IMR-90 (cell line): ENCODE results near the gene MIER2. TPM values are rescaled to one million over a fixed set of nuclear protein-coding genes. Genes with fewer than 3 reads are reported as not detected.

Experiments used
- ATAC-seq: fragments of 200-7000 bp; cut with Tn5 transposase; 2 replicates; pipeline ENCODE4 v1.9.1; 2020; ENCODE audit warnings: low read depth, mild to moderate bottlenecking, moderate library complexity
- BruUV-seq: library from RNA; stranded (reverse); fragments of 400-500 nt; replicated peaks from 2 replicates; lab custom pipeline; 2021; lab: Mats Ljungman, UMichigan
- CTCF ChIA-PET: fragments of 300-600 bp; formaldehyde crosslinking; extraction: SDS; loops from one replicate; lab custom pipeline; 2021; ENCODE audit warnings: antibody characterized with exemption; lab: Yijun Ruan, JAX
- POLR2A ChIA-PET: fragments of 300-600 bp; sonication (Branson Sonifier 250); formaldehyde crosslinking; loops from one replicate; lab custom pipeline; 2022; ENCODE audit warnings: antibody characterized with exemption; ENCODE audit not compliant: unreplicated experiment; lab: Charles Lee
- DNase-seq: peaks from one replicate; pipeline ENCODE4 v3.0.0; 2013
- H2AFZ ChIP-seq: replicated peaks from 2 replicates; pipeline ENCODE3; 2013; ENCODE audit warnings: low read length, mild to moderate bottlenecking; ENCODE audit not compliant: poor library complexity
- H2AK5ac ChIP-seq: 2 replicates; pipeline ENCODE4 v1.6.1; 2013; ENCODE audit warnings: low read depth, low read length, inconsistent platforms
- H2AK9ac ChIP-seq: replicated peaks from 2 replicates; pipeline ENCODE3; 2013; ENCODE audit warnings: mild to moderate bottlenecking, low read depth, low read length, moderate library complexity; ENCODE audit not compliant: poor library complexity
- H2BK120ac ChIP-seq: 2 replicates; pipeline ENCODE4 v1.6.1; 2013; ENCODE audit warnings: low read depth, low read length, inconsistent platforms
- H2BK15ac ChIP-seq: 3 replicates; pipeline ENCODE4 v1.6.1; 2013; ENCODE audit warnings: low read depth, low read length, inconsistent platforms
- H2BK20ac ChIP-seq: 2 replicates; pipeline ENCODE4 v1.6.1; 2013; ENCODE audit warnings: low read depth, mild to moderate bottlenecking, inconsistent platforms, low read length, moderate library complexity
- H2BK5ac ChIP-seq: 2 replicates; pipeline ENCODE4 v1.6.1; 2013; ENCODE audit warnings: mild to moderate bottlenecking, low read depth, low read length, inconsistent platforms; ENCODE audit not compliant: poor library complexity, severe bottlenecking
- H3K14ac ChIP-seq: replicated peaks from 2 replicates; pipeline ENCODE4 v1.6.1; 2013; ENCODE audit warnings: low read depth, low read length, inconsistent platforms
- H3K18ac ChIP-seq: 2 replicates; pipeline ENCODE4 v1.6.1; 2013; ENCODE audit warnings: low read depth, low read length, control low read depth
- H3K23ac ChIP-seq: 2 replicates; pipeline ENCODE4 v1.6.1; 2013; ENCODE audit warnings: low read depth, low read length, inconsistent platforms
- H3K27ac ChIP-seq: 2 replicates; pipeline ENCODE4 v1.5.1; 2013; ENCODE audit warnings: mild to moderate bottlenecking, control low read depth, low read length; ENCODE audit not compliant: insufficient read depth
- H3K27me3 ChIP-seq: 2 replicates; pipeline ENCODE4 v1.6.1; 2013; ENCODE audit warnings: low read length; ENCODE audit not compliant: control insufficient read depth, insufficient read depth
- H3K36me3 ChIP-seq: 2 replicates; pipeline ENCODE4 v1.6.1; 2013; ENCODE audit warnings: low read length, mixed read lengths; ENCODE audit not compliant: control insufficient read depth, insufficient read depth
- H3K4ac ChIP-seq: 2 replicates; pipeline ENCODE4 v1.6.1; 2013; ENCODE audit warnings: low read depth, low read length, inconsistent platforms
- H3K4me1 ChIP-seq: 2 replicates; pipeline ENCODE4 v1.6.1; 2013; ENCODE audit warnings: low read length, mixed read lengths; ENCODE audit not compliant: control insufficient read depth, insufficient read depth
- H3K4me2 ChIP-seq: 2 replicates; pipeline ENCODE4 v1.6.1; 2013; ENCODE audit warnings: low read depth, mild to moderate bottlenecking, control low read depth, low read length, moderate library complexity
- H3K4me3 ChIP-seq: 2 replicates; pipeline ENCODE4 v1.5.1; 2013; ENCODE audit warnings: low read depth, mild to moderate bottlenecking, control low read depth, low read length, moderate library complexity; ENCODE audit not compliant: insufficient read depth
- H3K56ac ChIP-seq: 2 replicates; pipeline ENCODE4 v1.6.1; 2013; ENCODE audit warnings: low read length, inconsistent platforms; ENCODE audit not compliant: insufficient read depth; ENCODE audit errors: extremely low read depth
- H3K79me1 ChIP-seq, 2 experiments: 2 replicates each; pipeline ENCODE4 v1.6.1; 2013; ENCODE audit warnings: low read length in 2 of 2, inconsistent platforms in 1 of 2, low read depth in 1 of 2
- H3K9ac ChIP-seq: 2 replicates; pipeline ENCODE4 v1.6.1; 2013; ENCODE audit warnings: low read depth, low read length, control low read depth
- H3K9me1 ChIP-seq: 2 replicates; pipeline ENCODE4 v1.6.1; 2013; ENCODE audit warnings: low read length, inconsistent platforms; ENCODE audit not compliant: insufficient read depth
- H3K9me3 ChIP-seq: 2 replicates; pipeline ENCODE4 v1.6.1; 2013; ENCODE audit warnings: low read length; ENCODE audit not compliant: control insufficient read depth, insufficient read depth
- H4K20me1 ChIP-seq: 2 replicates; pipeline ENCODE4 v1.6.1; 2013; ENCODE audit warnings: low read length, inconsistent platforms; ENCODE audit not compliant: insufficient read depth
- H4K5ac ChIP-seq: 2 replicates; pipeline ENCODE4 v1.6.1; 2013; ENCODE audit warnings: mild to moderate bottlenecking, low read depth, low read length, control low read depth
- H4K8ac ChIP-seq, 2 experiments: 2 replicates each; pipeline ENCODE4 v1.6.1; 2013; ENCODE audit warnings: low read depth in 2 of 2, low read length in 2 of 2, control low read depth in 1 of 2, inconsistent platforms in 1 of 2
- H4K91ac ChIP-seq: 2 replicates; pipeline ENCODE4 v1.6.1; 2013; ENCODE audit warnings: low read depth, low read length, inconsistent platforms; ENCODE audit not compliant: insufficient read depth
- BHLHE40 ChIP-seq: fragments of 150-350 bp; IDR thresholded peaks from 2 replicates; pipeline ENCODE4 v1.6.1; 2016; ENCODE audit warnings: mild to moderate bottlenecking, low read depth, low read length
- CEBPB ChIP-seq: IDR thresholded peaks from 2 replicates; pipeline ENCODE4 v1.6.1; 2012; ENCODE audit warnings: low read depth, low read length, improper control_type of control experiment
- CHD1 ChIP-seq: IDR thresholded peaks from 2 replicates; pipeline ENCODE4 v1.6.1; 2012; ENCODE audit warnings: low read depth, low read length, improper control_type of control experiment
- FOS ChIP-seq: fragments of 150-350 bp; IDR thresholded peaks from 2 replicates; pipeline ENCODE4 v1.6.1; 2016; ENCODE audit warnings: low read depth, low read length
- MAFK ChIP-seq: IDR thresholded peaks from 2 replicates; pipeline ENCODE4 v1.6.1; 2012; ENCODE audit warnings: low read depth, low read length, improper control_type of control experiment
- MAZ ChIP-seq: IDR thresholded peaks from 2 replicates; pipeline ENCODE4 v1.6.1; 2012; ENCODE audit warnings: low read depth, mild to moderate bottlenecking, low read length, improper control_type of control experiment, moderate library complexity, borderline replicate concordance
- MXI1 ChIP-seq: IDR thresholded peaks from 2 replicates; pipeline ENCODE4 v1.6.1; 2012; ENCODE audit warnings: low read depth, mild to moderate bottlenecking, low read length, moderate library complexity, borderline replicate concordance
- NFE2L2 ChIP-seq: fragments of 150-350 bp; IDR thresholded peaks from 2 replicates; pipeline ENCODE4 v1.6.1; 2016; ENCODE audit warnings: low read depth, mild to moderate bottlenecking, low read length
- POLR2A ChIP-seq: IDR thresholded peaks from 2 replicates; pipeline ENCODE4 v1.6.1; 2012; ENCODE audit warnings: mild to moderate bottlenecking, low read depth, low read length
- RAD21 ChIP-seq: IDR thresholded peaks from 2 replicates; pipeline ENCODE4 v1.6.1; 2012; ENCODE audit warnings: low read length, improper control_type of control experiment
- RCOR1 ChIP-seq: IDR thresholded peaks from 2 replicates; pipeline ENCODE4 v1.6.1; 2012; ENCODE audit warnings: mild to moderate bottlenecking, low read length, improper control_type of control experiment; ENCODE audit not compliant: insufficient replicate concordance
- RFX5 ChIP-seq: IDR thresholded peaks from 2 replicates; pipeline ENCODE4 v1.8.0; 2012; ENCODE audit warnings: low read depth, mild to moderate bottlenecking, low read length, moderate library complexity
- SMC3 ChIP-seq: fragments of 150-350 bp; IDR thresholded peaks from 2 replicates; pipeline ENCODE4 v1.6.1; 2016; ENCODE audit warnings: low read depth, mild to moderate bottlenecking, antibody characterized with exemption, low read length, moderate library complexity
- WGBS, 2 experiments: methylation state at CpG; one replicate each; pipeline versions ENCODE4 v1.1.5 to v1.1.7; 2013; ENCODE audit warnings: missing lambda C conversion rate in 2 of 2; ENCODE audit not compliant: insufficient read length in 1 of 2; ENCODE audit errors: extremely low coverage in 2 of 2; 5-methylcytosine and 5-hydroxymethylcytosine counted together
- dilution Hi-C: fragments of 300-500 bp; cut with HindIII; formaldehyde crosslinking; loops from one replicate; pipeline ENCODE4 v1.14.3; 2018; ENCODE audit warnings: low sequenced_read_pairs; ENCODE audit not compliant: unreplicated experiment
- in situ Hi-C: fragments of 300-500 bp; cut with MboI; formaldehyde crosslinking; loops from 3 replicates; pipeline ENCODE4 v1.14.3; 2019; ENCODE audit warnings: low sequenced_read_pairs, inconsistent platforms, mixed read lengths
- intact Hi-C: fragments of 100-400 bp; cut with micrococcal nuclease; formaldehyde crosslinking; loops from 2 replicates; pipeline ENCODE4 v1.10.0; 2022
- polyA plus RNA-seq, 3 experiments: library from polyadenylated mRNA; depleted of rRNA; stranded (reverse); fragments of >200 nt; gene quantifications; 2 replicates each; pipeline ENCODE4 v1.2.3, GENCODE V29; 2012; ENCODE audit warnings: low replicate concordance in 1 of 3
- total RNA-seq: library from RNA; depleted of rRNA; stranded (reverse); fragments of >200 nt; gene quantifications from 2 replicates; pipeline ENCODE4 v1.2.3, GENCODE V29; 2012
- TF ChIP-seq, protein P1 (sequence below): conservative IDR thresholded peaks from 2 replicates; pipeline ENCODE4 v1.5.1; 2012; ENCODE audit warnings: mild to moderate bottlenecking, low read depth, low read length, improper control_type of control experiment
- TF ChIP-seq, protein P2 (sequence below): fragments of 150-350 bp; IDR thresholded peaks from 2 replicates; pipeline ENCODE4 v1.6.1; 2017; ENCODE audit warnings: mild to moderate bottlenecking, antibody characterized with exemption, low read length, low read depth
- TF ChIP-seq, protein P3 (sequence below): fragments of 150-350 bp; IDR thresholded peaks from 2 replicates; pipeline ENCODE4 v1.6.1; 2016; ENCODE audit warnings: low read depth, mild to moderate bottlenecking, low read length, moderate library complexity, borderline replicate concordance

MIER2 gene
- total and polyA plus RNA-seq, 2 of the 4 experiments (the other 2 are of a cell fraction) = 28.0 to 28.4 TPM

DNA sequence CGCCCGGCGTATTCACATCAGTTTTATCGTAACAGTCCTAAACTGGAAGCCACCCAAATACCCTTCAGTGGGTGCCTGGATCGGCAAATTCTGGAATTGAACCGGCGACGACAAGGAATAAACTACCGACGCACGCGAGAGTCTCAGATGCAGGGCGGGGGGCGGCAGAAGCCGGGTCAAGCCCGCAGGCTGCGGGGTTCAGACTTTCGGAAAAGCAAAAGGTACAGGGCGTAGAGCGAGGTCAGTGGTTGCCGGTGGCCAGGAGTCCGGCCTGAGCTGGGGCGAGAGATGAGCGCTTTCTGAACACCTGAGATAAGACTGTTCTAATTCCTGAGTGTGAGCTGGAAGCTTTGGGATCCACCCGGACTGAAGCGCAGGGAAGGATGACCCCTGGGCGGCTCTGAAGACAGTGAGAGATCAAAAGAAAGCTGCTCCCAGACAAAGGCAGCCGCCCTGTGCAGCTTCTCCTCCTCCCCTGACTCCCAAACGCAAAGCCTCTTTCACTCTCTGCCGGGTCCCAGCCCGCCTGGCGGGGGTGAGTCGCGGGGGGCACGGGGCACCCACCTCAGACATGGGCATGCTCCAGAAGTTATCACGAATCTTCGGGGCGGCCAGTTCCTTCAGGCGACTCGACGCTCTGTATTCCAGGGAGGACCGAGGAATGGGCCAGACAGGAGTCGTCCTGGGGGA lies 26.2 kb upstream of the MIER2 start:
- Histone ChIP-seq H3K14ac (no peak overlapping the region), H2BK20ac (no peak overlapping the region), H2AFZ (peak overlapping the region; percentile 19), H3K9me1 (no peaks in the 10 kb centered on the region), H3K4ac (no peak overlapping the region), H2AK9ac (no peak overlapping the region), H3K9me3 (peaks cover 8% of the 10 kb centered on the region), H4K5ac (no peak overlapping the region), H4K91ac (no peak overlapping the region), H3K18ac (no peak overlapping the region), H2BK5ac (no peak overlapping the region), H3K56ac (no peak overlapping the region), H3K36me3 (no peaks in the 10 kb centered on the region), H3K27ac (no peak overlapping the region), H4K20me1 (no peaks in the 10 kb centered on the region), H2AK5ac (no peak overlapping the region), H3K79me1 (no peaks in the 10 kb centered on the region), H3K4me1 (peaks cover 1% of the 10 kb centered on the region; the same call in 1 of the 2 replicates), H2BK120ac (no peak overlapping the region), H3K27me3 (peaks cover 70% of the 10 kb centered on the region), H3K23ac (no peak overlapping the region), H4K8ac (no peak overlapping the region), H2BK15ac (no peak overlapping the region), H3K9ac (no peak overlapping the region), H3K4me3 (no peak overlapping the region), H3K4me2 (no peak overlapping the region)
- 79% methylated on average over 17 of the region's 43 CpGs; no CpG with 5 or more reads in 1 of the 2 experiments for whole genome bisulfite sequencing, 2 experiments
- POLR2A ChIA-PET = no interaction called here
- BruUV-seq = no TSS peak
- intact Hi-C loops (no loop called here), in situ Hi-C loops (no loop called here), dilution Hi-C loops (no loop called here)
- no peak for DNase-seq
- CTCF ChIA-PET = no interaction called here
- no peak for ATAC-seq
- TF ChIP-seq, protein P1, sequence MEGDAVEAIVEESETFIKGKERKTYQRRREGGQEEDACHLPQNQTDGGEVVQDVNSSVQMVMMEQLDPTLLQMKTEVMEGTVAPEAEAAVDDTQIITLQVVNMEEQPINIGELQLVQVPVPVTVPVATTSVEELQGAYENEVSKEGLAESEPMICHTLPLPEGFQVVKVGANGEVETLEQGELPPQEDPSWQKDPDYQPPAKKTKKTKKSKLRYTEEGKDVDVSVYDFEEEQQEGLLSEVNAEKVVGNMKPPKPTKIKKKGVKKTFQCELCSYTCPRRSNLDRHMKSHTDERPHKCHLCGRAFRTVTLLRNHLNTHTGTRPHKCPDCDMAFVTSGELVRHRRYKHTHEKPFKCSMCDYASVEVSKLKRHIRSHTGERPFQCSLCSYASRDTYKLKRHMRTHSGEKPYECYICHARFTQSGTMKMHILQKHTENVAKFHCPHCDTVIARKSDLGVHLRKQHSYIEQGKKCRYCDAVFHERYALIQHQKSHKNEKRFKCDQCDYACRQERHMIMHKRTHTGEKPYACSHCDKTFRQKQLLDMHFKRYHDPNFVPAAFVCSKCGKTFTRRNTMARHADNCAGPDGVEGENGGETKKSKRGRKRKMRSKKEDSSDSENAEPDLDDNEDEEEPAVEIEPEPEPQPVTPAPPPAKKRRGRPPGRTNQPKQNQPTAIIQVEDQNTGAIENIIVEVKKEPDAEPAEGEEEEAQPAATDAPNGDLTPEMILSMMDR = no peak
- no peak for TF ChIP-seq CHD1
- TF ChIP-seq RCOR1 = no peak
- TF ChIP-seq RAD21 = no peak
- TF ChIP-seq POLR2A = no peak
- no peak for TF ChIP-seq MAFK
- TF ChIP-seq, protein P2, sequence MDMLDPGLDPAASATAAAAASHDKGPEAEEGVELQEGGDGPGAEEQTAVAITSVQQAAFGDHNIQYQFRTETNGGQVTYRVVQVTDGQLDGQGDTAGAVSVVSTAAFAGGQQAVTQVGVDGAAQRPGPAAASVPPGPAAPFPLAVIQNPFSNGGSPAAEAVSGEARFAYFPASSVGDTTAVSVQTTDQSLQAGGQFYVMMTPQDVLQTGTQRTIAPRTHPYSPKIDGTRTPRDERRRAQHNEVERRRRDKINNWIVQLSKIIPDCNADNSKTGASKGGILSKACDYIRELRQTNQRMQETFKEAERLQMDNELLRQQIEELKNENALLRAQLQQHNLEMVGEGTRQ = no peak
- no peak for TF ChIP-seq SMC3
- TF ChIP-seq FOS = no peak
- no peak for TF ChIP-seq BHLHE40
- no peak for TF ChIP-seq RFX5
- no peak for TF ChIP-seq MAZ
- TF ChIP-seq, protein P3, sequence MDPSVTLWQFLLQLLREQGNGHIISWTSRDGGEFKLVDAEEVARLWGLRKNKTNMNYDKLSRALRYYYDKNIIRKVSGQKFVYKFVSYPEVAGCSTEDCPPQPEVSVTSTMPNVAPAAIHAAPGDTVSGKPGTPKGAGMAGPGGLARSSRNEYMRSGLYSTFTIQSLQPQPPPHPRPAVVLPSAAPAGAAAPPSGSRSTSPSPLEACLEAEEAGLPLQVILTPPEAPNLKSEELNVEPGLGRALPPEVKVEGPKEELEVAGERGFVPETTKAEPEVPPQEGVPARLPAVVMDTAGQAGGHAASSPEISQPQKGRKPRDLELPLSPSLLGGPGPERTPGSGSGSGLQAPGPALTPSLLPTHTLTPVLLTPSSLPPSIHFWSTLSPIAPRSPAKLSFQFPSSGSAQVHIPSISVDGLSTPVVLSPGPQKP = no peak
- TF ChIP-seq NFE2L2 = no peak
- no peak for TF ChIP-seq MXI1
- no peak for TF ChIP-seq CEBPB
